Naive B cell (primary cell): Measurements from ENCODE around the gene EDC4. TPM values are rescaled to one million over a fixed set of nuclear protein-coding genes. Genes with fewer than 3 reads are reported as not detected.

Experiments used
- ATAC-seq, 2 donors: fragments of 150-1000 bp; cut with Tn5 transposase; 2 replicates each; pipeline ENCODE4 v1.10.0; 2021; ENCODE audit warnings: low read depth in 2 of 2, mild to moderate bottlenecking in 2 of 2, moderate library complexity in 2 of 2
- DNase-seq: peaks from one replicate; pipeline ENCODE4 v3.0.0; 2022
- H3K27ac Mint-ChIP-seq, 6 donors: one replicate each; pipeline ENCODE4 v1.8.0; 2020 to 2022; ENCODE audit warnings: mild to moderate bottlenecking in 6 of 6, mixed read lengths in 6 of 6, moderate library complexity in 5 of 6, inconsistent platforms in 2 of 6
- H3K27me3 Mint-ChIP-seq, 3 donors: one replicate each; pipeline ENCODE4 v1.8.0; 2021 to 2022; ENCODE audit warnings: mixed read lengths in 3 of 3, mild to moderate bottlenecking in 1 of 3
- H3K36me3 Mint-ChIP-seq, 2 donors: one replicate each; pipeline ENCODE4 v1.8.0; 2020 to 2022; ENCODE audit warnings: mixed read lengths in 2 of 2, inconsistent platforms in 1 of 2, mild to moderate bottlenecking in 1 of 2
- H3K4me1 Mint-ChIP-seq, 3 donors: one replicate each; pipeline ENCODE4 v1.8.0; 2020 to 2022; ENCODE audit warnings: mixed read lengths in 3 of 3, inconsistent platforms in 1 of 3, mild to moderate bottlenecking in 1 of 3, moderate library complexity in 1 of 3
- H3K4me3 Mint-ChIP-seq, 8 donors: one replicate each; pipeline ENCODE4 v1.8.0; 2020 to 2022; ENCODE audit warnings: mild to moderate bottlenecking in 8 of 8, mixed read lengths in 8 of 8, moderate library complexity in 8 of 8, inconsistent platforms in 2 of 8
- H3K9me3 Mint-ChIP-seq, 7 donors: one replicate each; pipeline ENCODE4 v1.8.0; 2020 to 2022; ENCODE audit warnings: mixed read lengths in 7 of 7, mild to moderate bottlenecking in 5 of 7, inconsistent platforms in 2 of 7, moderate library complexity in 1 of 7
- polyA plus RNA-seq, 6 donors: library from polyadenylated mRNA; unstranded; fragments of 300-500 nt; fragmentation: Illumina TruSeq; gene quantifications; one replicate each; pipeline ENCODE4 v1.2.3, GENCODE V29; 2021; ENCODE audit warnings: low read depth in 6 of 6

EDC4 gene
- polyA plus RNA-seq, 6 donors from 2014 or later = 6.7 to 28.6 (median 20.2) TPM

- H3K27ac Mint-ChIP-seq = peak overlapping the region; percentile 33 to 88 (median 82)
- ATAC-seq (peak in 1 of 2 donors; percentile 1), DNase-seq (no peak)
- H3K27me3 Mint-ChIP-seq = no peaks in the 10 kb centered on the region
- no peaks in the 10 kb centered on the region for H3K9me3 Mint-ChIP-seq
- H3K4me1 Mint-ChIP-seq = peaks cover 31 to 38% (median 38%) of the 10 kb centered on the region in 3 donors
- H3K36me3 Mint-ChIP-seq = peaks cover 0 to 4% of the 10 kb centered on the region in 2 donors
- peak overlapping the region; percentile 89 to 95 (median 91) for H3K4me3 Mint-ChIP-seq
These were observed 851 bp downstream of the EDC4 start for GRCh38 chr16:67873435-67874370.

- H3K27me3 Mint-ChIP-seq = no peaks in the 10 kb centered on the region
- H3K4me1 Mint-ChIP-seq = peaks cover 31 to 38% (median 38%) of the 10 kb centered on the region in 3 donors
- H3K4me3 Mint-ChIP-seq = peak overlapping the region; percentile 89 to 95 (median 91)
- H3K9me3 Mint-ChIP-seq = no peaks in the 10 kb centered on the region
- DNase-seq (no peak), ATAC-seq (no peak)
- peaks cover 0 to 4% of the 10 kb centered on the region in 2 donors for H3K36me3 Mint-ChIP-seq
- H3K27ac Mint-ChIP-seq = peak overlapping the region in 5 of 6 donors; percentile 33 to 88 (median 84)
These were observed 1.5 kb downstream of the EDC4 start for GRCh38 chr16:67874372-67874771.

GRCh38 chr16:67877064-67877463 lies 4.2 kb downstream of the EDC4 start:
- peaks cover 0 to 4% of the 10 kb centered on the region in 2 donors for H3K36me3 Mint-ChIP-seq
- H3K27me3 Mint-ChIP-seq = no peaks in the 10 kb centered on the region
- ATAC-seq (no peak), DNase-seq (no peak)
- peaks cover 30 to 38% (median 37%) of the 10 kb centered on the region in 3 donors for H3K4me1 Mint-ChIP-seq
- H3K9me3 Mint-ChIP-seq = no peaks in the 10 kb centered on the region
- H3K27ac Mint-ChIP-seq = no peak overlapping the region
- H3K4me3 Mint-ChIP-seq = peak overlapping the region in 1 of 8 donors; percentile 57

- Mint-ChIP-seq H3K4me3 (peak overlapping the region in 1 of 8 donors; percentile 30), H3K9me3 (no peaks in the 10 kb centered on the region), H3K27me3 (no peaks in the 10 kb centered on the region), H3K36me3 (peaks cover 4% of the 10 kb centered on the region in 2 donors), H3K27ac (peak overlapping the region in 2 of 6 donors; percentile 27 to 47), H3K4me1 (peaks cover 27 to 31% (median 28%) of the 10 kb centered on the region in 3 donors)
- ATAC-seq = no peak
- DNase-seq = no peak
These were observed 5.4 kb downstream of the EDC4 start for GRCh38 chr16:67878232-67878631.

- ATAC-seq (no peak), DNase-seq (no peak)
- peak overlapping the region in 1 of 8 donors; percentile 44 for H3K4me3 Mint-ChIP-seq
- H3K4me1 Mint-ChIP-seq = peaks cover 26 to 30% (median 28%) of the 10 kb centered on the region in 3 donors
- H3K9me3 Mint-ChIP-seq = no peaks in the 10 kb centered on the region
- no peaks in the 10 kb centered on the region for H3K27me3 Mint-ChIP-seq
- H3K36me3 Mint-ChIP-seq = peaks cover 4 to 10% of the 10 kb centered on the region in 2 donors
- H3K27ac Mint-ChIP-seq = no peak overlapping the region
These were observed 6.0 kb downstream of the EDC4 start for GRCh38 chr16:67878846-67879245.

- H3K4me1 Mint-ChIP-seq = peaks cover 19 to 25% (median 22%) of the 10 kb centered on the region in 3 donors
- peak overlapping the region in 1 of 8 donors; percentile 63 for H3K4me3 Mint-ChIP-seq
- no peaks in the 10 kb centered on the region for H3K27me3 Mint-ChIP-seq
- peaks cover 4 to 11% of the 10 kb centered on the region in 2 donors for H3K36me3 Mint-ChIP-seq
- no peak for ATAC-seq
- no peaks in the 10 kb centered on the region for H3K9me3 Mint-ChIP-seq
- no peak for DNase-seq
- H3K27ac Mint-ChIP-seq = peak overlapping the region in 1 of 6 donors; percentile 17
These were observed 6.6 kb downstream of the EDC4 start for GRCh38 chr16:67879462-67879861.

GRCh38 chr16:67879936-67880335 lies 7.1 kb downstream of the EDC4 start:
- no peak for DNase-seq
- Mint-ChIP-seq H3K4me3 (no peak overlapping the region), H3K9me3 (no peaks in the 10 kb centered on the region), H3K4me1 (peaks cover 15 to 20% (median 19%) of the 10 kb centered on the region in 3 donors), H3K36me3 (peaks cover 4 to 11% of the 10 kb centered on the region in 2 donors), H3K27ac (peak overlapping the region in 1 of 6 donors; percentile 28), H3K27me3 (no peaks in the 10 kb centered on the region)
- ATAC-seq = no peak

- H3K27ac Mint-ChIP-seq = peak overlapping the region in 1 of 6 donors; percentile 28
- H3K4me1 Mint-ChIP-seq = peaks cover 8 to 14% (median 12%) of the 10 kb centered on the region in 3 donors
These were observed 7.7 kb downstream of the EDC4 start for GRCh38 chr16:67880584-67880983.

GRCh38 chr16:67881621-67882161 lies 8.8 kb downstream of the EDC4 start:
- H3K27ac Mint-ChIP-seq = peak overlapping the region in 1 of 6 donors; percentile 25
- ATAC-seq = no peak

More at GRCh38 chr16:67880584-67880983, 7.7 kb downstream of the EDC4 start:
- Mint-ChIP-seq H3K4me3 (no peak overlapping the region), H3K36me3 (peaks cover 4 to 11% of the 10 kb centered on the region in 2 donors), H3K27me3 (no peaks in the 10 kb centered on the region), H3K9me3 (no peaks in the 10 kb centered on the region)
- no peak for DNase-seq
- ATAC-seq = no peak

GRCh38 chr16:67882374-67883145 lies 9.7 kb downstream of the EDC4 start:
- Mint-ChIP-seq H3K4me3 (no peak overlapping the region), H3K9me3 (no peaks in the 10 kb centered on the region), H3K27ac (no peak overlapping the region), H3K36me3 (peaks cover 0 to 11% of the 10 kb centered on the region in 2 donors), H3K27me3 (no peaks in the 10 kb centered on the region), H3K4me1 (peaks cover 2 to 8% (median 6%) of the 10 kb centered on the region in 3 donors)
- DNase-seq = no peak
- ATAC-seq = no peak

More at GRCh38 chr16:67881621-67882161, 8.8 kb downstream of the EDC4 start:
- Mint-ChIP-seq H3K27me3 (no peaks in the 10 kb centered on the region), H3K9me3 (no peaks in the 10 kb centered on the region), H3K36me3 (peaks cover 3 to 11% of the 10 kb centered on the region in 2 donors), H3K4me3 (no peak overlapping the region), H3K4me1 (peaks cover under 1 to 8% (median 6%) of the 10 kb centered on the region in 3 donors)
- DNase-seq = no peak

- Mint-ChIP-seq H3K36me3 (peaks cover 0 to 11% of the 10 kb centered on the region in 2 donors), H3K4me3 (no peak overlapping the region), H3K4me1 (peaks cover 2 to 8% (median 6%) of the 10 kb centered on the region in 3 donors), H3K9me3 (no peaks in the 10 kb centered on the region), H3K27ac (peak overlapping the region in 2 of 6 donors; percentile 38 to 70), H3K27me3 (no peaks in the 10 kb centered on the region)
- no peak for DNase-seq
- ATAC-seq = no peak
These were observed 10.5 kb downstream of the EDC4 start for GRCh38 chr16:67883146-67883871.

GRCh38 chr16:67883872-67884261 lies 11.0 kb downstream of the EDC4 start:
- H3K4me3 Mint-ChIP-seq = no peak overlapping the region
- H3K27ac Mint-ChIP-seq = no peak overlapping the region
- peaks cover 2 to 8% (median 6%) of the 10 kb centered on the region in 3 donors for H3K4me1 Mint-ChIP-seq
- no peaks in the 10 kb centered on the region for H3K9me3 Mint-ChIP-seq
- H3K27me3 Mint-ChIP-seq = no peaks in the 10 kb centered on the region
- DNase-seq = peak; percentile 71
- H3K36me3 Mint-ChIP-seq = peaks cover 0 to 11% of the 10 kb centered on the region in 2 donors
- ATAC-seq = peak; percentile 94 to 96
